Suprapubic skin (tissue), 4 donors: ENCODE measurements around the gene SCFD2. TPM values are rescaled to one million over a fixed set of nuclear protein-coding genes. Genes with fewer than 3 reads are reported as not detected.

Source experiments
- DNase-seq, 2 donors: peaks; one replicate each; pipeline ENCODE4 v3.0.0-alpha.2; 2019; ENCODE audit warnings: low spot score in 2 of 2
- H3K27ac ChIP-seq: fragments of 200-600 bp; sonication (generic); one replicate; pipeline ENCODE4 v1.5.1; 2019
- H3K27me3 ChIP-seq: fragments of 200-600 bp; sonication (generic); one replicate; pipeline ENCODE4 v1.5.1; 2019
- H3K36me3 ChIP-seq: fragments of 200-600 bp; sonication (generic); one replicate; pipeline ENCODE4 v1.5.1; 2019
- H3K4me1 ChIP-seq: fragments of 200-600 bp; sonication (generic); one replicate; pipeline ENCODE4 v1.5.1; 2019
- H3K4me3 ChIP-seq: fragments of 200-600 bp; sonication (generic); one replicate; pipeline ENCODE4 v1.5.1; 2019; ENCODE audit warnings: mild to moderate bottlenecking
- H3K9me3 ChIP-seq: fragments of 200-600 bp; sonication (generic); one replicate; pipeline ENCODE4 v1.5.1; 2019
- EP300 ChIP-seq: sonication (generic); formaldehyde crosslinking; IDR thresholded peaks from one replicate; pipeline ENCODE4 v1.6.1; 2017; ENCODE audit warnings: antibody characterized with exemption
- POLR2A ChIP-seq, 2 donors: fragments of 450-650 bp; IDR thresholded peaks; one replicate each; pipeline ENCODE4 v1.6.1; 2017; ENCODE audit warnings: antibody characterized with exemption in 2 of 2, mild to moderate bottlenecking in 2 of 2, moderate library complexity in 2 of 2
- POLR2AphosphoS5 ChIP-seq, 3 donors: sonication (generic); formaldehyde crosslinking; IDR thresholded peaks; one replicate each; pipeline ENCODE4 v1.6.1; 2017; ENCODE audit warnings: antibody characterized with exemption in 3 of 3
- WGBS: methylation state at CpG from one replicate; pipeline ENCODE4 v1.1.5; 2018; 5-methylcytosine and 5-hydroxymethylcytosine counted together
- total RNA-seq, 4 donors: library from RNA; depleted of rRNA; stranded (reverse); fragments of >200 nt; gene quantifications; one replicate each; pipeline ENCODE4 v1.1.0, GENCODE V29; 2016
- TF ChIP-seq, protein P1 (sequence below), 2 donors: fragments of 200-600 bp in 1 of 2; fragments of 450-650 bp in 1 of 2; sonication (generic) in 1 of 2; IDR thresholded peaks; one replicate each; pipeline ENCODE4 v1.5.1; 2016 to 2019; ENCODE audit warnings: antibody characterized with exemption in 2 of 2, mild to moderate bottlenecking in 1 of 2, moderate library complexity in 1 of 2

SCFD2 gene
- total RNA-seq, 4 donors from 2014 or later, result 25.5 to 39.5 (median 31.9) TPM

DNA sequence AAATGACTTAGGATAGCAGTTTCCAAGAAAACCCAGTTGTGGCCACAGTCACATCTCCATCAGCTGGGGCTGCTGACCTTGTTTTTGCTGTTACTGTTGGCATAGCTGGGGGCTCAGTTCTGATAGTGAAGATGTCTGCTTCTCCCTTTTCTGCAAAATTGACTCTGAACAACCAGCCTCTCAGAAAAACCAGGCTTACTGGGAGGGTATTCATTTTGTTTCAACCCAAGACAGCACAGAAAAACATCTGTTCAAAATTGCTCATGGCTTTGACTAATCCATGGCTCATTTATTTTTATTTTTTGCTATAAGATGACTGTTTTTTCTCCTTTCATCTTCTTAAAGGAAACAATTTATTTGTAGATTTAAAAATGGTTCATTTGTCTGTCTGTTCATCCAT, 450.7 kb downstream of the SCFD2 start:
- Histone ChIP-seq H3K36me3 (no peaks in the 10 kb centered on the region), H3K27me3 (no peaks in the 10 kb centered on the region), H3K9me3 (no peaks in the 10 kb centered on the region), H3K27ac (no peak overlapping the region), H3K4me1 (peaks cover 6% of the 10 kb centered on the region), H3K4me3 (no peak overlapping the region)
- TF ChIP-seq EP300, result no peak
- TF ChIP-seq POLR2AphosphoS5 (IDR thresholded peaks at IDR 0.05), result no peak
- TF ChIP-seq, protein P1, sequence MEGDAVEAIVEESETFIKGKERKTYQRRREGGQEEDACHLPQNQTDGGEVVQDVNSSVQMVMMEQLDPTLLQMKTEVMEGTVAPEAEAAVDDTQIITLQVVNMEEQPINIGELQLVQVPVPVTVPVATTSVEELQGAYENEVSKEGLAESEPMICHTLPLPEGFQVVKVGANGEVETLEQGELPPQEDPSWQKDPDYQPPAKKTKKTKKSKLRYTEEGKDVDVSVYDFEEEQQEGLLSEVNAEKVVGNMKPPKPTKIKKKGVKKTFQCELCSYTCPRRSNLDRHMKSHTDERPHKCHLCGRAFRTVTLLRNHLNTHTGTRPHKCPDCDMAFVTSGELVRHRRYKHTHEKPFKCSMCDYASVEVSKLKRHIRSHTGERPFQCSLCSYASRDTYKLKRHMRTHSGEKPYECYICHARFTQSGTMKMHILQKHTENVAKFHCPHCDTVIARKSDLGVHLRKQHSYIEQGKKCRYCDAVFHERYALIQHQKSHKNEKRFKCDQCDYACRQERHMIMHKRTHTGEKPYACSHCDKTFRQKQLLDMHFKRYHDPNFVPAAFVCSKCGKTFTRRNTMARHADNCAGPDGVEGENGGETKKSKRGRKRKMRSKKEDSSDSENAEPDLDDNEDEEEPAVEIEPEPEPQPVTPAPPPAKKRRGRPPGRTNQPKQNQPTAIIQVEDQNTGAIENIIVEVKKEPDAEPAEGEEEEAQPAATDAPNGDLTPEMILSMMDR (IDR thresholded peaks at IDR 0.05), result no peak
- no peak for TF ChIP-seq POLR2A (IDR thresholded peaks at IDR 0.05)
- DNase-seq, result no peak

DNA sequence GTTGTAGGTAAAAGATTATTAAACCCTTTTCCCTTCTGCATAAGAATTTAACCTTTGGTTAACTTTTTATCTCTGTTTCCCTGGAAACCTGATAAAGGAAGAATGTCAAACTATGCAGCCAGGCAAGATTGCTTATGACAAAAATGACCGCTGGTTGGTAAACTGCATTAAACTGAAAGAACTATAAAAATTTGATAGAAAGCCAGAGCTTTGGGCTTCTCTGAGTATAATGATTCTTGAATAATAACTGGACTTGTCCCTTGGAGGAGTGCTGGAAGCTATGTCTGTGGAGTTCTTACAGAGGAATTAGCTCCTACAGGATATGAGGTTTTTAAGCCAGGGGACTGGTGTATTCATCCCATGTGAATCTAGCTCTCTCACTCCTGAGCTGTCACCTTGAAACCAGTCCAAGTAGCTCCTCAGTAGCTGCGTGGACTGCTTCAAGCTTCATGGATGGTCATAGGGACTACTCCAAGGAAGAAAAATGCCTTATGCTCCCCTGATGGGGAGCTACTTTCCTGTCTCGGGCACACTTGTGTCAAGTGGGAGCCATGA, 451.7 kb downstream of the SCFD2 start:
- H3K27ac ChIP-seq, result no peak overlapping the region
- DNase-seq, result no peak
- no peaks in the 10 kb centered on the region for H3K36me3 ChIP-seq
- H3K9me3 ChIP-seq, result no peaks in the 10 kb centered on the region
- H3K4me1 ChIP-seq, result peaks cover 6% of the 10 kb centered on the region
- TF ChIP-seq POLR2AphosphoS5 (IDR thresholded peaks at IDR 0.05) (no peak), POLR2A (IDR thresholded peaks at IDR 0.05) (no peak), EP300 (no peak)
- TF ChIP-seq, protein P1 (IDR thresholded peaks at IDR 0.05), result no peak
- H3K4me3 ChIP-seq, result no peak overlapping the region
- WGBS, result 78% methylated on average over 3 of the region's 3 CpGs
- H3K27me3 ChIP-seq, result no peaks in the 10 kb centered on the region

DNA sequence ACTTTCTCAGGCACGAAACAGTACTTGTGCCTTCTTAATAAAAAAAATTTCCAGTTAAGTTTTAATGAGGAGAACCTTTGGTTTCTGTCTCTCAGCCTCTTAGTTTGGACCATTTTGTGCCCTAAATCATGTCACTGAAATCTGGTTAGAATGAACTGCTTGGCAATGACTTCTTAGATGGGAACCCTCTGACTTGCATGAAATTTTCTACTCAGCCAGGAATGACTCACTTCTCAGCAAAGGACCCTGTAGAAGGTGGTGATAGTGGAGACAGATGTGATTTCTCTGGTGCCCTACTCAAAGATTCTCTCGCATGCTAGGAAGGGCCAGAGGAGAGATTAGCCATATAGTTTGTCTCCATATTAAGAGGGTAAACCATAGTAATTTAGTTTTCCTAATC, 453.3 kb downstream of the SCFD2 start:
- Histone ChIP-seq H3K36me3 (no peaks in the 10 kb centered on the region), H3K27me3 (no peaks in the 10 kb centered on the region), H3K4me3 (no peak overlapping the region), H3K9me3 (no peaks in the 10 kb centered on the region), H3K4me1 (peaks cover 6% of the 10 kb centered on the region), H3K27ac (no peak overlapping the region)
- DNase-seq, result no peak
- 73% methylated on average over 2 of the region's 2 CpGs for WGBS
- TF ChIP-seq POLR2A (IDR thresholded peaks at IDR 0.05), result no peak
- TF ChIP-seq, protein P1 (IDR thresholded peaks at IDR 0.05), result no peak
- TF ChIP-seq EP300, result no peak
- TF ChIP-seq POLR2AphosphoS5 (IDR thresholded peaks at IDR 0.05), result no peak

DNA sequence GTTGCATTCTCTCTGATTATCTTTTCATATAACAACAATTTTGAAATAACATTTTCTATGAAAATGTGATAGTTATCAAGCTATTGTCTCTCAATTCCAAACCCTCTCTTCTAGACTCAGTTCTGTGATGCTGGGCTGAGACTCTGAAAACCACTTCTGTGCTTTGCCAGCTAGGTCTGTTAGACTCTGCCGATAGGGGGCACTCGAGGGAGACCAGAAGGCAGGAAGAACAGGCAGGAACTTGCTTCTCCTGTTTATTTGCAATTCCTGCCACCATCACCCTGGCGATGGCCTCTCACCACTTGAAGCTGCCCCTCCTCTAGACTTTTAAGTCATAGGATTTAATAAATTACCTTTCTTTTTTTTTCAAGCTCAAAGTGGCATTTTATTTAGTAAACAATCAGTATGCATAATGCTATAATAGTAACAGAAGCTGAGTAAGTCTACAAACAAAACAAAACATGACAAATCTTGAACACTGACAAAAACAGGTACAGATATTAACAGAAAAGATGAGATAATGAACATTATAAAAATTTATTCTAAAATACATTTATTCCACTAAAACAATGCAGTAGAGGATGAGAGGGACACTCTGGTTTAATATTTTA, 454.1 kb downstream of the SCFD2 start:
- no peaks in the 10 kb centered on the region for H3K36me3 ChIP-seq

DNA sequence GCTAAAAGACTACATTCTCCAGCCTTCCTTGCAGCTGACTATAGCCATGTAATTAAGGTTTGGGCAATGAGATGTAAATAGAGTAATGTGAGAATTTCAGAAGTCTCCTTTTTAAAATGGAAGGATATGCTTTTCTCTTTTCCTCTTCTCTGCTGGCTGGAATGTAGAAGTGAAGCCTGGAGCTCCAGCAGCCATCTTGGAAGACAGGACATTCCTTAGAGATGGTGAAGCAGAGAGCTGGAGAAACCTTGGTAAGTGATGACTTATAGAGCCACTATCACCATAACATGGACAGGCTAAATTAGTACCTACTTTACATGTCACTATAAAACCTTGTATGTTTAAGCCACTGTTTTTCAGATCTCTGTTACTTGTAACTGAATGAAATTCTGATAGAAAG, 455.7 kb downstream of the SCFD2 start:
- no peak for DNase-seq
- Histone ChIP-seq H3K27me3 (no peaks in the 10 kb centered on the region), H3K36me3 (no peaks in the 10 kb centered on the region), H3K4me3 (no peak overlapping the region), H3K9me3 (no peaks in the 10 kb centered on the region), H3K4me1 (peaks cover 6% of the 10 kb centered on the region), H3K27ac (no peak overlapping the region)
- TF ChIP-seq POLR2A (IDR thresholded peaks at IDR 0.05) (no peak), EP300 (no peak), POLR2AphosphoS5 (IDR thresholded peaks at IDR 0.05) (no peak)
- TF ChIP-seq, protein P1 (IDR thresholded peaks at IDR 0.05), result no peak

More for the DNA sequence above, 454.1 kb downstream of the SCFD2 start:
- Histone ChIP-seq H3K4me1 (peaks cover 6% of the 10 kb centered on the region), H3K4me3 (no peak overlapping the region), H3K27ac (no peak overlapping the region), H3K9me3 (no peaks in the 10 kb centered on the region), H3K27me3 (no peaks in the 10 kb centered on the region)
- WGBS, result 6% methylated on average over 3 of the region's 3 CpGs
- TF ChIP-seq, protein P1 (IDR thresholded peaks at IDR 0.05), result peak in 1 of 2 donors; percentile 61
- no peak for TF ChIP-seq POLR2A (IDR thresholded peaks at IDR 0.05)
- TF ChIP-seq EP300, result no peak
- DNase-seq, result peak; percentile 66 to 85
